HG02885 (cell line): ENCODE data around the gene CYP20A1.
A peak's percentile ranks its signal among the peaks of the same experiment; 100 is the strongest.
"Not testable (repeated sequence)": the region's sequence is repeated elsewhere in the genome, so short reads cannot be mapped to it uniquely, and the experiment has no call there.

ENCODE experiments used
- ATAC-seq: cut with Tn5 transposase; IDR thresholded peaks from one replicate; pipeline ENCODE4 v1.9.1; 2021; ENCODE audit warnings: mild to moderate bottlenecking; ENCODE audit not compliant: unreplicated experiment, poor library complexity

The CYP20A1 gene, protein sequence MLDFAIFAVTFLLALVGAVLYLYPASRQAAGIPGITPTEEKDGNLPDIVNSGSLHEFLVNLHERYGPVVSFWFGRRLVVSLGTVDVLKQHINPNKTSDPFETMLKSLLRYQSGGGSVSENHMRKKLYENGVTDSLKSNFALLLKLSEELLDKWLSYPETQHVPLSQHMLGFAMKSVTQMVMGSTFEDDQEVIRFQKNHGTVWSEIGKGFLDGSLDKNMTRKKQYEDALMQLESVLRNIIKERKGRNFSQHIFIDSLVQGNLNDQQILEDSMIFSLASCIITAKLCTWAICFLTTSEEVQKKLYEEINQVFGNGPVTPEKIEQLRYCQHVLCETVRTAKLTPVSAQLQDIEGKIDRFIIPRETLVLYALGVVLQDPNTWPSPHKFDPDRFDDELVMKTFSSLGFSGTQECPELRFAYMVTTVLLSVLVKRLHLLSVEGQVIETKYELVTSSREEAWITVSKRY

DNA sequence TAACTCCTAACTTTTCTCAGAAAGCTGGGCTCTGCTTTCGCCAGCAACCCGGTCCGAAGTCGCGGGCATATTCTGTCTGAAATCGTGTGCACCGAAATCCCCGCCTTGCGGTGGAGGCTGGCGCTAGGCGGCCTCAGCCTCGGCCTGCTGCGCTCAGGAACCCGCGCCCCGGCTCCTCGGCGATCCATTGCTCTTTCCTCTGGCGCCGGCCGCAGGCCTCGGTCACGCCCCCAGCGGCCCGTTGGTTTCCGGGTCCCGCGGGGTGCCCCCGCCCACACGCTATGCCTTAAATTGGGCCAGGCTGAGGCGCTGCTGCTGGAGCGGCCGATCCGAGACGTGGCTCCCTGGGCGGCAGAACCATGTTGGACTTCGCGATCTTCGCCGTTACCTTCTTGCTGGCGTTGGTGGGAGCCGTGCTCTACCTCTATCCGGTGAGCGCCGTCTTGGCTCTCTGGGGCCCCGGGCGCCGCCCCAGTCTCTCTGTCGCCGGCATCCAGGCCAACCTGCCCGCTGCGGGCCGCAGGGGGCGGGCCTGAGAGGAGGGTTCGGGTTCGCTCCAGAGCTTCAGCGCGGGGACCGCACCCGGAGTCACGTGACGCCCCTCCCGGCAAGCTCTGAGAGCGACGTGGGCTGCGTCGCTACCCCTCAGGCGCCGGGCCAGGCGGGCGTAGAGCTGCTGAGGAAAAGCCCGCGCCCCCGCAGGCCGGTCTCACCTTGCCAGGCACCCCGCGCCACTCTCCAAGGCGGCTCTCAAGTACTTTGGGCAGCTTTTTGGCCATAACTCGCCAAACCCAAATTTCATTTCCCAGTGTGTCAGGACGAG, at the start of gene CYP20A1:
TSS of gene CYP20A1 (plus strand) at position 315 of the 823 bp plus-strand sequence. CDS start at position 360, 45 bp downstream.
- ATAC-seq = peak; percentile 89

DNA sequence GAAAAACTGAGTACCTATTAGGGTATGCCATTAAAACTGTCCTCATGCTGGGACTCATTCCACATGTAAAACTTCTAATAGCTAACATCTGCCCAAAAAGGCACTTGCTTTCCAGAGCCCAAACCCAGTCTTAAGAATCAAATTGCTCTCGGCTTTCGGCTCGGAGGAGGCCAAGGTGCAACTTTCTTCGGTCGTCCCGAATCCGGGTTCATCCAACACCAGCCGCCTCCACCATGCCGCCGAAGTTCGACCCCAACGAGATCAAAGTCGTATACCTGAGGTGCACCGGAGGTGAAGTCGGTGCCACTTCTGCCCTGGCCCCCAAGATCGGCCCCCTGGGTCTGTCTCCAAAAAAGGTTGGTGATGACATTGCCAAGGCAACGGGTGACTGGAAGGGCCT, 48.3 kb upstream of the CYP20A1 start:
- ATAC-seq = not testable (repeated sequence)

DNA sequence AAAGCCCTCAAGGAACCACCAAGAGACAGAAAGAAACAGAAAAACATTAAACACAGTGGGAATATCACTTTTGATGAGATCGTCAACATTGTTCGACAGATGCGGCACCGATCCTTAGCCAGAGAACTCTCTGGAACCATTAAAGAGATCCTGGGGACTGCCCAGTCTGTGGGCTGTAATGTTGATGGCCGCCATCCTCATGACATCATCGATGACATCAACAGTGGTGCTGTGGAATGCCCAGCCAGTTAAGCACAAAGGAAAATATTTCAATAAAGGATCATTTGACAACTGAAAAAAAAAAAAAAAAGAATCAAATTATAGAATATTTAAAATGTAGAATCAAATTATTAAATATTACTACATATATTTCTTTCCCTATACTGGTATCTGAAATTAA, 47.8 kb upstream of the CYP20A1 start:
- not testable (repeated sequence) for ATAC-seq

DNA sequence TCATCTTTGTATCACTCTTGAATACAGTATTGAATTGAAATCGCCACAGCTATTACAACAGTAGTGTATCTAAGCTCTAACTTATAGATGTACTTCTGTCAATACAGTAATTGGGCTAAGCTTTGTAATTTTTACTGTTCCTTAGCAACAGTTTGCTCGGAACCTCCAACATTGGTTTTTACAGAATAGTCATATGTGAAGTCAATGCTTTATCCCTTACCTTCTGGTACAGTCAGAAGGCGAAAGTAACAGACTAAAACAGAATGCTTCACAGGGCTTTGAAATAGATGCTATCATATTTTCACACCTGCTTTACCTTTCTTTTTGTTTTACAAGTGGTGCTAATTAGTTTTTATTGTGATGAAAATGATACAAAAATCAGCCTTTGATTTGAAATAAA, 46.9 kb upstream of the CYP20A1 start:
- ATAC-seq = no peak

DNA sequence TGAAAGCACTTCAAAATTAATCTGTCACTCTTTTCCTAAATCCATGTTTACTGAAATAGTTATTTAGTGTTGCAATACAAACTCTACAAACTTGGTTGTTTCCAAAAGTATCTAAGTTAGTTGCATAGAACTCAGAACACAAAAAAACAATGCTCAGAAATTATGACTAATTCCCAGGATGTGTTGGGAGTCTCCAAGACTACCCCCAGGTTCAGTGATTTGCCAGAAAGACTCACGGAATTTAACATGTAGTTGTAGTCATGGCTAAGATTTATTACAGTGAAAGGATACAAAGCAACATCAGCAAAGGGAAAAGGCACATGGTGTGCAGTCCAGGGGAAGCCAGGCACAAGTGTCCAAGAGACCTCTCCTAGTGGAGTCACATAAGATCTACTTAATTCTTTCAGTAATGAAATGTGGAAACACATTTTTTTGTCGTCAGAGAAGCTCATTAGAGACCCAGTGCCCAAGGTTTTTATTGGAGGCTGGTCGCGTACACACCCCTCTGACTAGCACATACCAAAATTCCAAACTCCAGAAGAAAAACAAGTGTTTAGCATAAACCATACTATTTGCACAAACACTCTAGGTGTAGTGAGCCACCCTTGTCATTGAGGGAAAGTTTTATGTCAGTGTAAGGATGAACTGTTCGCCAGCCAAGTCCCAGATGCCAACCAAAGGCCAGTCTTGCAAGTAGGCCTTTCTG, 43.3 kb upstream of the CYP20A1 start:
- no peak for ATAC-seq

DNA sequence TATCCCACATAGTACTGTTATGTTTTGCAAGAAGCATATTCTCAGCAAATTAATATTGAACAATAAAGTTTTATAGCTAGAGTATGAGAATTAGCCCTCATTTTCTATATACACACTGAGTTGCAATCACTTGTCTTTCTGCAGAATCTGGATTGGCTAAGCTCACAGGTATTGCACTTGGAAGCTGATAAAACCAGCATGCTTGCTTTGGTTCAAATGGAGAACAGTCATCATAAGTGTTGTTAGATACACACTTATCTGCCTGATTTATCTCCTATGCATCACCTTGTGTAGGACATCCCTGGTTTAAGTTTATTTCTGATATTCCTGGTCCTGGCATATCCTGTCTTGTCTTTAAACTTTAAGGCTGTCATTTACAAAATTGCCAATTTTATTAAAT, 38.0 kb upstream of the CYP20A1 start:
- no peak for ATAC-seq

DNA sequence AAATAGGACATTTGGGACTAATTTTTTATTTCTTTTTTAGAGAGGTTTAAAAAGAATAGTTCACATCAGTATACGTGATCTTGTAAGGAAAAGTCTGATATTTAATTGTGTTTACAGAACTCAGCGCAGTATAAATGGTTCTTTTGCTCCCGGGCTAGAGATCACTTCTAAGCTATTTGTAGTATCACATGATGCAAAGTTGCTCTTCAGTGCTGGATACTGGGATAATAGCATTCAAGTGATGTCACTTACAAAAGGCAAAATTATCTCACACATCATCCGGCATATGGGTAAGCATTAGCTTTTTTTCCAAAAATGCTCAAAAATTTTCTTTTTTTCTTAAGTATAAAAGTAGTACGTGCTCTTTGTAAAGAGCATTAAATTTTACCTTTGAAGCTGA, 37.4 kb upstream of the CYP20A1 start:
- no peak for ATAC-seq

DNA sequence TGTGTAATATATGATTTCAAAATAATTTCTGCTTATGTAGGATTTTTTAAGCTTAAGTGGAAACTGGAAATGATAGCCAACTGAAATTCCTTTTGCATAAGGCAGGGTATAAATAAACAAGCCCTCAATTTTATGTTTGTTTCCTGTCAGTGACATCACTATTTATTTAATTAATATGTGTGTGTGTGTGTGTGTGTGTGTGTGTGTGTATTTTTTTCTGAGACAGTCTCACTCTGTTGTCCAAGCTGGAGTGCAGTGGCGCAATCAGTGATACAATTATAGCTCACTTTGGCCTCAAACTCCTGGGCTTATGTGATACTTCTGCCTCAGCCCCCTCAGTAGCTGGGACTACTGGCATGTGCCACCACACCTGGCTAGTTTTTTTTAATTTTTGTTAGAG, 29.3 kb upstream of the CYP20A1 start:
- ATAC-seq = no peak

DNA sequence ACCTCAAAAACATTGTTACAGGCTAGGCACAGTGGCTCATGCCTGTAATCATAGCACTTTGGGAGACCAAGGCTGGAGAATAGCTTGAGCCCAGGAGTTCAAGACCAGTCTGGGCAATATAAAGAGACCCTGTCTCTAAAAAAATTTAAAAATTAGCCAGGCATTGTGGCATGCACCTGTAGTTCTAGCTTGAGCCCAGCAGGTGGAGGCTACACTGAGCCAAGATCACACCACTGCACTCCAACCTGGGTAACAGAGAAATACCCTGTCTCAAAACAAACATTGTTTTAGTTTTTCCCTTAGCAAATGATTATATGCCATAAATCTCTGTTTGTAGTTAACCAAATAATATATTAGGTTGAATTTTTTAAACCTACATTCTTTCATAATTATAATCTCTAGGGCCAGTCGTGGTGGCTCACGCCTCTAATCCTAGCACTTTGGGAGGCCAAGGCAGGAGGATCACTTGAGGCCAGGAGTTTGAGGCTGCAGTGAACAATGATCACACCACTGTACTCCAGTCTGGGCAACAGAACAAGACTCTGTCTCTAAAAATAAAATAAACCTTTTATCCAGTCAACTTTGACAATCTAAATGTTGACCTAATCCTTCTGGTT, 13.3 kb upstream of the CYP20A1 start:
- no peak for ATAC-seq

DNA sequence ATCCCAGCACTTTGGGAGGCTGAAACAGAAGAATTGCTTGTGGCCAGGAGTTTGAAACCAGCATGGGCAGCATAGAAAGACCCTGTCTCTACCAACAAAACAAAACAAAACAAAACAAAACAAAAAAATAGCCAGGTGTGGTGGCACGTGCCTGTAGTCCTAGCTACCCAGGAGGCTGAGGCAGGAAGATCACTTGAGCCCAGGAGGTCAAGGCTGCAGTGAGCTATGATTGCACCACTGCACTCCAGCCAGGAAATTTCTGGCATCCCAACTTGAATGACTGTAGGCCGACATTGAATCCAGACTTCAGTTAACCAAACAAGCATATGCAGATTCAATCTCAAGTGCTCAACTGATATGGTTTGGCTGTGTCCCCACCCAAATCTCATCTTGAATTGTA, 9.1 kb upstream of the CYP20A1 start:
- not testable (repeated sequence) for ATAC-seq

DNA sequence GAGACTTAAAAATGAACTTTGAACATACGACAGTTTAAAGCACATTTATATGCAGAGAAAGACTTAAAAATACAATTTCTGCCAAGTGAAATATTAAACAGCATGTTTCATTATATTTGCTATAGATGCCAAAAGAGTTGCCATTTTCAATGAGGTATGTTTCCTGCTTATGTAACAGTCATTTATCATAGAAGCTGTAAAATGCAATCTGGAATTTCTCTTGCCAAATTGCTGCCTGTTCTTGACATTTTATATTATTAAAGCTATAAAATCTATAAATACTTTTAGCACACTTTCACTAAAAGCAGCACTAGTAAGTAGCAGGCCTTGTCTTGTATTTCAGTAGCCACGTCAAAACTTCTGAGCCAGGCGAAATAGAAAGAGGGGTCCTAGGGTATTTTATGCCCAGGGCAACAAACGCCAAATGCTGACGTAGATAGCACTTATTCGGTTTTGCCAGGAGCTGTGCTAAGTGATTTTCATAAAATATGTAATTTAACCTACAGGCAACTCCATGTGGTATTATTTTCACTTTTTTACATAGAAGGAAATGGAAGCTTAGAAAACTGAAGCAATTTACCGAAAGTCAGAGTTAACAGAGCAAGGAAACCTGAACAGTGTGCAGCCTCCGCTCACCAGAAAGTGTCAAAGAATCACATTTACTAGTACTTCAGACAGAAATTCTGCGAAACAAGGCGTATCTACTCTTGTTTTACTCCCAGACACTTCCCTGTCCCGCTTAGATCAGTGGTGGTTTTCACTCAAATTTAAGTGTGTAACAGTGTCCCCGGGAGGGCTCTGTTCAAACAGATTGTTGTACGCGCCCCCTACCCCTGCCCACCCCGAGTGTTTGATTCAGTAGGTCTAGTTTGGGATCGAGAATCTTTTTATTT, 1.2 kb upstream of the CYP20A1 start:
- no peak for ATAC-seq

DNA sequence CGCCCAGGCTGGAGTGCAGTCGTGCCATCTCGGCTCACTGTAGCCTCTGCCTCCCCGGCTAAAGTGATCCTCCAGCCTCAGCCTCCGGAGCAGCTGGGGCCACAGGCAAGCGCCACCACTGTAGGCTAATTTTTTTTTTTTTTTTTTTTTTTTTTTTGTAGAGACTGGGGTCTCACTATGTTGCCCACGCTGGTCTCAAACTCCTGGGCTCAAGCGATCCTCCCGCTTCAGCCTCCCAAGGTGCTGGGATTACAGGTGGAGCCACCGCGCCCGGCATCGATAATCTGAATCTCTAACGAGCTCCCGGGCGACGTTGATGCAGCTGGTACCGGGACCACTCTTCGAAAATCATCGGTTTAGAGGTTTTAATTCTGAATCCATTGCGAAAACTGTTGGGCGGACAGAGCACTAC, 520 bp upstream of the CYP20A1 start:
- no peak for ATAC-seq

DNA sequence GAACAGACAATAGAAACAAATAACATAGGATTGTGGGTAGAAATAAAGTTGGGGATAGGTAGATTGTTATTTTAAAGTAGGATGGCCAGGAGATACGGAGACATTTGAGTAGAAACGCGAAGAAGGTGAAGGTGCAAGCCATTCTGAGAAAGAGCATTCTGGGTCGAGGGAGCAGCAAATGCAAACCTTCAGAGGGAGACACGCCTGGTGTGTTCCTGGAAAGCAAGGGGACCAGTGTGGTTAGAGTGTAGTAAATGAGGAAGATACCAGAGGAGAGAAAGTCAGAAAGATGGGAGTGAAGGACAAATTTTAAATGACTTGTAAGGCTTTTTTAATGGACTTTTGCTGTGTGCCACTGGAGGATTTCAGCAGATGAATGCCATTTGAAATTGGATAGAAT, 1.7 kb downstream of the CYP20A1 start:
- ATAC-seq = no peak

DNA sequence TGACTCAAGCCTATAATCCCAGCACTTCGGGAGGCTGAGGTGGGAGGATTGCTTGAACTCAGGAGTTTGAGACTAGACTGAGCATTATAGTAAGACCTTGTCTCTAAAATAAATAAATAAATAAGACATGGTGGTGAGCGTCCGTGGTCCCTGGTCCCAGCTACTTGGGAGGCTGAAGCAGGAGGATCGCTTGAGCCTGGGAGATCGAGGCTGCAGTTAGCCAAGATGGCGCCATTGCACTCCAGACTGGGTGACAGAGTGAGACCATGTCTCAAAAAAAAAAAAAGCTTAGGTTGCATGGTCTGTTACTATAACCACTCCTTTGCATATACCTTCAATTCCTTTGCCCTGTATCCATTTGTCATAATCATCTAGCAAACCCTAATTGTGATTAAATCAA, 3.7 kb downstream of the CYP20A1 start:
- no peak for ATAC-seq

DNA sequence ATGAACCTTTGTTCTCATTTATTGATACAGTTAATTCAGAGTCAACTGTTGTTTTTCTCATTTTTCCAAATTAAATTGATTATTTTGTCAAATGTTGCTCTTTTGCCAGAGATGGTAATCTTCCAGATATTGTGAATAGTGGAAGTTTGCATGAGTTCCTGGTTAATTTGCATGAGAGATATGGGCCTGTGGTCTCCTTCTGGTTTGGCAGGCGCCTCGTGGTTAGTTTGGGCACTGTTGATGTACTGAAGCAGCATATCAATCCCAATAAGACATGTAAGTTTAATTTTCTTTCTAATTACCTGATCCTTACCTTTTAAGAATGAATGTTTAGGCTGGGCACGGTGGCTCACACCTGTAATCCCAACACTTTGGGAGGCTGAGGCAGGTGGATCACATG, 7.8 kb downstream of the CYP20A1 start:
- ATAC-seq = no peak

DNA sequence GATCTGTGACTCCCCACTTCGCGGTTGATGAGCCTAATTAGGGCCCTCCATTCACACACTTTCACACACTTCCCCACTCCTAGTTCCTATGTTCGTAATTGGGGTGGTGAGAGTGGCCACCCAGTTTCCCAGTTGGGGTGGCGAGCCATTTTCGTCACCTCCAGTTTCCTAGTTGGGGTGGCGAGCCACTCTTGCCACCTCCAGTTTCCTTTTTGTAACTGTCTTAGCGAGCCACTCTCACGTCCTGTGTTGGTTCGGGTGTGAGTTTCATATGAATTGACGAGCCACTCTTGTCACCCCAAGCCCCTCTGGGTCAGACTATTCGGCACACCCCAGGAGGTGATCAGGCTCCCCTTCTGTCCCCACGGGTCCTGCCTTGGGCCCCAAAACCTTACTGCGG, 14.0 kb downstream of the CYP20A1 start:
- ATAC-seq = no peak

DNA sequence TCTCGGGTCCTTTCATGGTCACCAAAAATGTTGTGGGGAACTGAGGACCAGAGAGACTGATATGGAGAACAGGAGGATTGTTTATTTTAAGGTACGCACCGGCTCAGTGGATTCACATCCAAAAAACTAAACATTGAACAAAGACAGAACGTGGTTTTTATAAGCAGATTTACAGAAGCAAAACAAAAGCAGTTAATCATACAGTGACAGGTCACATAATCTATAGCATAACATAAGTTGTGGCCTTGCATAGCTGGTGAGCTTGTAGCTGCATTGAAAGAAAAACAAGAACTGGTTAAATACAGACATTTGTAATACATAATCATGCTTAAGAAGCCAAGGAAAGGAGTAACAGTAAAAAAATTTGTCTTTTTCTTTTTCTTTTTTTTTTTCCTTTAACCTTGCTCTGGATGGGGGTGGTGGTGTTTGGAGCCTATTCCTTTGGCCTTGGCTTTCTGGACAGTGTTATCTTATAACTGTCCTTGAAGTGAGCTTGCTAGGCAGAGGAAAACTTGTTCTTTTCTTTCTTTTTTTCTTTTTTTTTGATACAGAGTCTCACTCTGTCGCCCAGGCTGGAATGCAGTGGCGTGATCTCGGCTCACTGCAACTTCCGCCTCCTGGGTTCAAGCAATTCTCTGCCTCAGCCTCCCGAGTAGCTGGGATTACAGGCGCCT, 14.7 kb downstream of the CYP20A1 start:
- ATAC-seq = not testable (repeated sequence)

DNA sequence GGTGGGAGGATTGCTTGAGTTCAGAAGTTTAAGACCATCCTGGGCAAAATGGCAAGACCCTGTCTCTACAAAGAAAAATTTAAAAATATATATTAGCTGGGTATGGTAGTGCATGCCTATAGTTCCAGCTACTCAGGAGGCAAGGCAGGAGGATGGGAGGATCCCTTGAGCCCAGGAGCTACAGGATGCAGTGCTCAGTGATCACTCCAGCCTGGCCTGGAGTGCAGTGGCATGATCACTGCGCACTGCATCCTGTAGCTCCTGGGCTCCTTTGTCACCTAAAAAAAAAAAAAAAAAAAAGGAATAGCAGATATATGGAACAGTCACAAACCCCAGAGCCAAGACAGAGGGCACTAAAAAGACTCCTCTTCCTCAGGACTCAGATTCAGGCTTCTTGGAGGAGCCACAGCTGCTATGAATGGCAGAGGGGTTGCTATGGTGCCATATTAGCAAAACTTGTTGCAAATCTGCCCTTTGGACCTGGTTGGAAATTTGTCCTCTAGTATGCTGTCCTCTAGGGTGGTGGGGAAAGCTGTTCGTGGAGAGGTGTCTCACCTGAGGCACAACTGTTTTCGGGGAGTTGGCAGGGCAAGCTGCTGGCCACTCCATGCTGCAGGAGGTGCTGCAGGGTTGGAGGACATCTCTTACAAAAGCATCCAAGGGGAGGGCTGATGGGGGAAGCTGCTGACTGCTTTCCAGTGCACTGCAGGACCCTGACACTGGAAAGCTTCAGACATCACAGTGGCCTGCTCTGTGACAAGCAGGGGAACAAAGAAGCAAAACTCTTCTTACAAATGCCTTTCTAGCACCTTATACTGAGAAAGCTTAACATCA, 22.7 kb downstream of the CYP20A1 start:
- ATAC-seq = no peak
